Measurements from ENCODE around the gene AKR1C4. TPM values are rescaled to one million over a fixed set of nuclear protein-coding genes. Genes with fewer than 3 reads are reported as not detected.

The AKR1C4 gene
- total and polyA plus RNA-seq, 2 of the 8 experiments (the other 6 are each of a cell fraction or from before 2014, with no cell fraction given), result not detected

- Histone ChIP-seq H2AFZ (ENCODE audit: low read length) (no peak overlapping the region), H3K4ac (replicated peaks; ENCODE audit: insufficient read length, low read depth, low read length) (no peak overlapping the region), H2BK12ac (ENCODE audit: low read depth, low read length) (no peak overlapping the region), H3K4me1 (replicated peaks in 1 of 4; ENCODE audit: control insufficient read depth in 3 of 4, insufficient read depth in 4 of 4, low read length in 3 of 4) (no peaks in the 10 kb centered on the region), H2AK5ac (ENCODE audit: low read depth, low read length) (no peak overlapping the region), H3K9me3 (ENCODE audit: insufficient read depth in 2 of 2, low read depth in 1 of 2, low read length in 1 of 2) (peaks cover 46 to 62% of the 10 kb centered on the region in 2 experiments), H4K8ac (ENCODE audit: extremely low read depth, insufficient read depth, low read length) (no peak overlapping the region), H3K56ac (replicated peaks; ENCODE audit: insufficient read length, low read depth, low read length) (no peak overlapping the region), H3K79me1 (ENCODE audit: low read depth, low read length) (no peaks in the 10 kb centered on the region), H4K91ac (replicated peaks; ENCODE audit: insufficient read length, low read length) (no peak overlapping the region), H3K18ac (ENCODE audit: extremely low read depth, low read length) (no peak overlapping the region), H4K20me1 (replicated peaks in 1 of 2; ENCODE audit: control insufficient read depth in 1 of 2, insufficient read depth in 2 of 2, low read length in 2 of 2) (no peaks in the 10 kb centered on the region), H3K23ac (ENCODE audit: insufficient read length) (no peak overlapping the region), H3K14ac (ENCODE audit: insufficient read length) (no peak overlapping the region), H2BK120ac (replicated peaks; ENCODE audit: low read depth, low read length) (no peak overlapping the region), H2BK20ac (ENCODE audit: low read length) (no peak overlapping the region), H3K36me3 (ENCODE audit: control insufficient read depth in 2 of 4, insufficient read depth in 4 of 4, low read length in 3 of 4) (no peaks in the 10 kb centered on the region), H2BK15ac (ENCODE audit: low read length) (no peak overlapping the region), H3K4me3 (ENCODE audit: extremely low read depth in 1 of 4, insufficient read depth in 2 of 4, low read depth in 3 of 4, low read length in 4 of 4) (no peak overlapping the region), H3K9ac (replicated peaks in 1 of 4; ENCODE audit: extremely low read depth in 1 of 4, low read depth in 3 of 4, low read length in 3 of 4) (no peak overlapping the region), H3K27me3 (replicated peaks in 1 of 4; ENCODE audit: control insufficient read depth in 3 of 4, extremely low read depth in 1 of 4, insufficient read depth in 3 of 4, low read length in 3 of 4) (peaks cover 0 to 7% (median 5%) of the 10 kb centered on the region in 4 experiments; a peak in 5 of 7 replicates), H2BK5ac (ENCODE audit: low read depth, low read length) (no peak overlapping the region), H4K5ac (ENCODE audit: insufficient read length, low read depth, low read length) (no peak overlapping the region), H3K27ac (ENCODE audit: low read depth, low read length) (no peak overlapping the region), H3K79me2 (ENCODE audit: control insufficient read depth in 1 of 2, insufficient read depth in 2 of 2, low read length in 2 of 2) (no peaks in the 10 kb centered on the region), H3K4me2 (ENCODE audit: insufficient read depth in 1 of 2, low read depth in 2 of 2, low read length in 2 of 2) (no peak overlapping the region), H3K23me2 (ENCODE audit: low read depth, low read length) (no peaks in the 10 kb centered on the region)
- TF ChIP-seq SP4 (IDR thresholded peaks at IDR 0.05; ENCODE audit: low read length), result no peak
- TF ChIP-seq USF2 (IDR thresholded peaks at IDR 0.05; ENCODE audit: low read length), result no peak
- TF ChIP-seq RXRA (IDR thresholded peaks at IDR 0.05; ENCODE audit: insufficient read depth, low read depth, low read length), result no peak
- no peak for TF ChIP-seq ZNF274 (IDR thresholded peaks at IDR 0.05; ENCODE audit: borderline replicate concordance, extremely low read depth, low read length)
- no peak for TF ChIP-seq EP300 (IDR thresholded peaks at IDR 0.05; ENCODE audit: borderline replicate concordance in 1 of 2, low read depth in 2 of 2, low read length in 2 of 2)
- no peak for TF ChIP-seq TCF12 (IDR thresholded peaks at IDR 0.05; ENCODE audit: low read depth, low read length)
- TF ChIP-seq KDM5A (IDR thresholded peaks at IDR 0.05; ENCODE audit: low read length), result no peak
- TF ChIP-seq POLR2A (IDR thresholded peaks at IDR 0.05; ENCODE audit: control extremely low read depth in 1 of 2, low read depth in 2 of 2, low read length in 2 of 2), result no peak
- no peak for TF ChIP-seq RNF2 (IDR thresholded peaks at IDR 0.05; ENCODE audit: borderline replicate concordance, low read depth, low read length, missing control alignments, poor library complexity, severe bottlenecking)
- no peak for TF ChIP-seq FOSL1 (IDR thresholded peaks at IDR 0.05; ENCODE audit: insufficient read depth, low read depth, low read length)
- CTCF ChIA-PET (ENCODE audit: partially characterized antibody), result no interaction called here
- FAIRE-seq, result no peak
- DNase-seq (ENCODE audit: low read depth in 1 of 2, low spot score in 2 of 2), result no peak
- WGBS, 2 experiments (ENCODE audit: extremely low coverage in 1 of 2, insufficient coverage in 1 of 2, insufficient read length in 1 of 2, insufficient replicate concordance in 2 of 2, low coverage in 1 of 2, low lambda C conversion rate in 2 of 2, missing lambda C conversion rate in 1 of 2), result 33% methylated on average over 2 of the region's 2 CpGs; no CpG with 5 or more reads in 1 of the 2 experiments
- POLR2A ChIA-PET (ENCODE audit: partially characterized antibody), result no interaction called here
Observed at GRCh38 chr10:5163487-5163886, 33.1 kb upstream of the AKR1C4 start.

Data from H1 (cell line).